Gastrocnemius medialis (tissue), 4 donors: Measurements from ENCODE around the gene SCN2A. TPM values are rescaled to one million over a fixed set of nuclear protein-coding genes. Genes with fewer than 3 reads are reported as not detected.

ENCODE experiments used
- ATAC-seq, 2 donors: fragments of 150-250 bp; one replicate each; pipeline ENCODE4 v1.9.1; 2016
- DNase-seq, 2 donors: peaks; one replicate each; pipeline ENCODE4 v3.0.0-alpha.2; 2019
- H3K27ac ChIP-seq, 4 donors: fragments of 200-600 bp; sonication (generic); 1 replicate in 1 of 4; 2 replicates in 3 of 4; pipeline ENCODE4 v1.5.1; 2016 to 2018; ENCODE audit warnings: mild to moderate bottlenecking in 2 of 4, moderate library complexity in 1 of 4
- H3K27me3 ChIP-seq, 3 donors: fragments of 200-600 bp; sonication (generic) in 2 of 3; 1 replicate in 1 of 3; 2 replicates in 2 of 3; pipeline versions ENCODE4 v1.5.1 to v1.6.0; 2016 to 2019; ENCODE audit warnings: mild to moderate bottlenecking in 1 of 3, moderate library complexity in 1 of 3
- H3K36me3 ChIP-seq, 2 donors: fragments of 200-600 bp; sonication (generic) in 1 of 2; one replicate each; pipeline ENCODE4 v1.5.1; 2017 to 2018
- H3K4me1 ChIP-seq, 2 donors: fragments of 200-600 bp; sonication (generic) in 1 of 2; one replicate each; pipeline ENCODE4 v1.5.1; 2016 to 2017; ENCODE audit warnings: mild to moderate bottlenecking in 2 of 2
- H3K4me3 ChIP-seq, 4 donors: fragments of 200-600 bp; sonication (generic) in 3 of 4; 1 replicate in 1 of 4; 2 replicates in 3 of 4; pipeline ENCODE4 v1.5.1; 2016 to 2019; ENCODE audit warnings: mild to moderate bottlenecking in 2 of 4
- H3K9me3 ChIP-seq, 3 donors: fragments of 200-600 bp; sonication (generic) in 2 of 3; 1 replicate in 1 of 3; 2 replicates in 2 of 3; pipeline ENCODE4 v1.5.1; 2016 to 2019
- CTCF ChIP-seq, 5 experiments: fragments of 450-650 bp in 3 of 5; fragments of 200-600 bp in 2 of 5; sonication (generic) in 2 of 5; IDR thresholded peaks in 4 of 5; conservative IDR thresholded peaks in 1 of 5; 1 replicate in 4 of 5; 2 replicates in 1 of 5; pipeline ENCODE4 v1.5.1; 2016 to 2019; ENCODE audit warnings: antibody characterized with exemption in 5 of 5, mild to moderate bottlenecking in 3 of 5, moderate library complexity in 3 of 5
- POLR2A ChIP-seq, 2 donors: fragments of 450-650 bp; IDR thresholded peaks; one replicate each; pipeline ENCODE4 v1.6.1; 2017; ENCODE audit warnings: antibody characterized with exemption in 2 of 2, mild to moderate bottlenecking in 2 of 2, moderate library complexity in 2 of 2
- in situ Hi-C, 4 donors: fragments of 200-750 bp; cut with MboI; loops; one replicate each; pipeline versions ENCODE4 v1.15.0 to v1.8.0; 2017; ENCODE audit warnings: low sequenced_read_pairs in 4 of 4
- intact Hi-C: fragments of 100-400 bp; cut with DNase I; formaldehyde crosslinking; loops from one replicate; pipeline ENCODE4 v1.15.1; 2023; ENCODE audit warnings: low total_unique reads
- total RNA-seq, 4 donors: library from RNA; depleted of rRNA; stranded (reverse); fragments of >200 nt; gene quantifications; one replicate each; pipeline versions ENCODE4 v1.1.0 to v1.2.3, GENCODE V29; 2016

The SCN2A gene
- total RNA-seq, 4 donors from 2014 or later = not detected

GRCh38 chr2:165287094-165287778 is 48.0 kb downstream of the SCN2A start:
- H3K4me1 ChIP-seq = no peaks in the 10 kb centered on the region
- ATAC-seq (no peak), DNase-seq (no peak)
- no peaks in the 10 kb centered on the region for H3K27me3 ChIP-seq
- intact Hi-C loops = no loop called here
- H3K4me3 ChIP-seq = no peak overlapping the region
- TF ChIP-seq CTCF (IDR thresholded peaks at IDR 0.05 in 4 of 5, conservative IDR thresholded peaks at IDR 0.05 in 1 of 5) = no peak
- TF ChIP-seq POLR2A (IDR thresholded peaks at IDR 0.05) = no peak
- H3K9me3 ChIP-seq = no peaks in the 10 kb centered on the region
- in situ Hi-C loops = loop anchor here in 1 of 4 donors (25.0 kb wide), 1 partner anchor 300 kb away; no protein-coding TSS in a partner anchor
- no peaks in the 10 kb centered on the region for H3K36me3 ChIP-seq
- H3K27ac ChIP-seq = no peak overlapping the region

GRCh38 chr2:165289069-165289468 is 49.9 kb downstream of the SCN2A start:
- intact Hi-C loops (no loop called here), in situ Hi-C loops (loop anchor here in 1 of 4 donors (25.0 kb wide), 1 partner anchor 302 kb away; no protein-coding TSS in a partner anchor)
- no peak for ATAC-seq
- Histone ChIP-seq H3K4me3 (no peak overlapping the region), H3K27ac (no peak overlapping the region), H3K9me3 (no peaks in the 10 kb centered on the region), H3K36me3 (no peaks in the 10 kb centered on the region), H3K27me3 (no peaks in the 10 kb centered on the region), H3K4me1 (peaks cover 0 to 5% of the 10 kb centered on the region in 2 donors)
- TF ChIP-seq CTCF (IDR thresholded peaks at IDR 0.05 in 4 of 5, conservative IDR thresholded peaks at IDR 0.05 in 1 of 5) = no peak
- no peak for TF ChIP-seq POLR2A (IDR thresholded peaks at IDR 0.05)
- DNase-seq = no peak

GRCh38 chr2:165293440-165294420 is 54.5 kb downstream of the SCN2A start:
- H3K27me3 ChIP-seq = no peaks in the 10 kb centered on the region
- intact Hi-C loops (loop anchor here (1.0 kb wide), 1 partner anchor 54 kb away; the partner anchor contains the start of gene SCN2A), in situ Hi-C loops (loop anchor here in 3 of 4 donors (10.0 to 25.0 kb wide), 2 partner anchors 59 to 306 kb away; partner anchors contain the start of gene SCN2A (in 2 of the 3))
- H3K36me3 ChIP-seq = no peaks in the 10 kb centered on the region
- H3K4me1 ChIP-seq = peaks cover 0 to 5% of the 10 kb centered on the region in 2 donors
- DNase-seq (peak; percentile 13 to 29), ATAC-seq (peak; percentile 99)
- H3K27ac ChIP-seq = no peak overlapping the region
- TF ChIP-seq POLR2A (IDR thresholded peaks at IDR 0.05) (no peak), CTCF (IDR thresholded peaks at IDR 0.05 in 4 of 5, conservative IDR thresholded peaks at IDR 0.05 in 1 of 5) (peak; percentile 35 to 75 (median 55))
- H3K9me3 ChIP-seq = no peaks in the 10 kb centered on the region
- no peak overlapping the region for H3K4me3 ChIP-seq

GRCh38 chr2:165294912-165295311 is 55.7 kb downstream of the SCN2A start:
- no peak for TF ChIP-seq POLR2A (IDR thresholded peaks at IDR 0.05)
- TF ChIP-seq CTCF (IDR thresholded peaks at IDR 0.05 in 4 of 5, conservative IDR thresholded peaks at IDR 0.05 in 1 of 5) = no peak
- no peaks in the 10 kb centered on the region for H3K36me3 ChIP-seq
- ATAC-seq (no peak), DNase-seq (no peak)
- H3K4me1 ChIP-seq = peaks cover 0 to 5% of the 10 kb centered on the region in 2 donors
- in situ Hi-C loops = loop anchor here in 3 of 4 donors (5.0 to 25.0 kb wide), 3 partner anchors 60 to 308 kb away; partner anchors contain the start of gene SCN2A (in 2 of the 3)
- intact Hi-C loops = no loop called here
- no peak overlapping the region for H3K27ac ChIP-seq
- no peaks in the 10 kb centered on the region for H3K9me3 ChIP-seq
- H3K27me3 ChIP-seq = no peaks in the 10 kb centered on the region
- no peak overlapping the region for H3K4me3 ChIP-seq
